SU-DHL-6 (cell line): ENCODE data around the gene MKRN1.

Experiments
- CTCF ChIP-seq: fragments of 200-600 bp; sonication (generic); IDR thresholded peaks from one replicate; pipeline ENCODE4 v1.5.1; 2017; ENCODE audit warnings: antibody characterized with exemption, mild to moderate bottlenecking, low read length, moderate library complexity; ENCODE audit not compliant: insufficient read depth, poor library complexity, severe bottlenecking
- EZH2phosphoT487 ChIP-seq: fragments of 200-600 bp; sonication (generic), shearing (Covaris generic); conservative IDR thresholded peaks from 2 replicates; pipeline ENCODE4 v1.6.1; 2018; ENCODE audit warnings: mild to moderate bottlenecking, antibody characterized with exemption, low read length, moderate library complexity, mixed read lengths

- TF ChIP-seq CTCF = no peak
- no peak for TF ChIP-seq EZH2phosphoT487
Measured at GRCh38 chr7:140417456-140418155, 61.7 kb downstream of the MKRN1 start.
